ENCODE data around the gene PNPLA4.

The PNPLA4 gene

GRCh38 chrX:7927259-7928167 lies at the start of gene PNPLA4:
Gene PNPLA4 (minus strand): TSS chrX:7927413. CDS start chrX:7926119, 1,294 bp downstream.
- Histone ChIP-seq H3K27ac (no peak within 1 kb of the TSS), H3K9me3 (replicated peaks in 1 of 11) (peaks cover 8 to 13% (median 10%) of the 10 kb centered on the region in 11 experiments; a peak in 16 of 22 replicates), H3K9ac (no peak within 1 kb of the TSS), H3K27me3 (no peaks in the 10 kb centered on the region), H4K20me1 (no peaks in the 10 kb centered on the region), H3K36me3 (no peaks in the 10 kb centered on the region), H3K4me1 (no peaks in the 10 kb centered on the region), H3K4me3 (no peak within 1 kb of the TSS; a peak in 1 of 20 replicates), H3K4me2 (no peak within 1 kb of the TSS)
- no peak for TF ChIP-seq Cebpa-rat (IDR thresholded peaks at IDR 0.05)

- H3K9ac ChIP-seq, result no peak overlapping the region
- H3K4me3 ChIP-seq, result no peak overlapping the region
- H3K27me3 ChIP-seq, result no peaks in the 10 kb centered on the region
- no peaks in the 10 kb centered on the region for H3K36me3 ChIP-seq
- no peaks in the 10 kb centered on the region for H4K20me1 ChIP-seq
- no peak for TF ChIP-seq Cebpa-rat (IDR thresholded peaks at IDR 0.05)
- no peaks in the 10 kb centered on the region for H3K4me1 ChIP-seq
- peaks cover 0 to 13% (median 0%) of the 10 kb centered on the region in 11 experiments; a peak in 3 of 22 replicates for H3K9me3 ChIP-seq (replicated peaks in 1 of 11)
- no peak overlapping the region for H3K4me2 ChIP-seq
- no peak overlapping the region for H3K27ac ChIP-seq
These were observed 45.4 kb upstream of the PNPLA4 start for GRCh38 chrX:7972586-7972985.

GRCh38 chrX:7970428-7970827 lies 43.2 kb upstream of the PNPLA4 start:
- no peak overlapping the region for H3K4me2 ChIP-seq
- no peaks in the 10 kb centered on the region for H3K4me1 ChIP-seq
- no peak overlapping the region for H3K4me3 ChIP-seq
- TF ChIP-seq Cebpa-rat (IDR thresholded peaks at IDR 0.05), result no peak
- no peak overlapping the region for H3K27ac ChIP-seq
- no peaks in the 10 kb centered on the region for H4K20me1 ChIP-seq
- no peaks in the 10 kb centered on the region for H3K27me3 ChIP-seq
- peaks cover 0 to 13% (median 0%) of the 10 kb centered on the region in 11 experiments; a peak in 3 of 22 replicates for H3K9me3 ChIP-seq (replicated peaks in 1 of 11)
- no peak overlapping the region for H3K9ac ChIP-seq
- no peaks in the 10 kb centered on the region for H3K36me3 ChIP-seq

GRCh38 chrX:7965436-7965835 lies 38.2 kb upstream of the PNPLA4 start:
- H3K4me2 ChIP-seq, result no peak overlapping the region
- H3K36me3 ChIP-seq, result no peaks in the 10 kb centered on the region
- no peak for TF ChIP-seq Cebpa-rat (IDR thresholded peaks at IDR 0.05)
- peaks cover 0 to 13% (median 0%) of the 10 kb centered on the region in 11 experiments; a peak in 3 of 22 replicates for H3K9me3 ChIP-seq (replicated peaks in 1 of 11)
- H3K27ac ChIP-seq, result no peak overlapping the region
- H3K9ac ChIP-seq, result no peak overlapping the region
- H4K20me1 ChIP-seq, result no peaks in the 10 kb centered on the region
- no peaks in the 10 kb centered on the region for H3K4me1 ChIP-seq
- H3K4me3 ChIP-seq, result no peak overlapping the region
- no peaks in the 10 kb centered on the region for H3K27me3 ChIP-seq

GRCh38 chrX:7960246-7960645 lies 33.0 kb upstream of the PNPLA4 start:
- Histone ChIP-seq H3K9me3 (replicated peaks in 1 of 11) (peaks cover 15 to 21% (median 19%) of the 10 kb centered on the region in 11 experiments), H3K4me2 (no peak overlapping the region), H3K36me3 (no peaks in the 10 kb centered on the region), H3K27ac (no peak overlapping the region), H3K27me3 (no peaks in the 10 kb centered on the region), H4K20me1 (no peaks in the 10 kb centered on the region), H3K4me1 (peaks cover 0 to 8% (median 0%) of the 10 kb centered on the region in 10 experiments; a peak in 2 of 20 replicates), H3K4me3 (no peak overlapping the region), H3K9ac (no peak overlapping the region)
- no peak for TF ChIP-seq Cebpa-rat (IDR thresholded peaks at IDR 0.05)

- H3K36me3 ChIP-seq, result no peaks in the 10 kb centered on the region
- peaks cover 15 to 21% (median 19%) of the 10 kb centered on the region in 11 experiments for H3K9me3 ChIP-seq (replicated peaks in 1 of 11)
- H3K27ac ChIP-seq, result no peak overlapping the region
- no peaks in the 10 kb centered on the region for H4K20me1 ChIP-seq
- no peak overlapping the region for H3K4me3 ChIP-seq
- no peak overlapping the region for H3K9ac ChIP-seq
- no peak overlapping the region for H3K4me2 ChIP-seq
- no peaks in the 10 kb centered on the region for H3K4me1 ChIP-seq
- no peaks in the 10 kb centered on the region for H3K27me3 ChIP-seq
- no peak for TF ChIP-seq Cebpa-rat (IDR thresholded peaks at IDR 0.05)
These were observed 26.2 kb upstream of the PNPLA4 start for GRCh38 chrX:7953446-7953845.

- Histone ChIP-seq H3K36me3 (no peaks in the 10 kb centered on the region), H4K20me1 (no peaks in the 10 kb centered on the region), H3K9me3 (replicated peaks in 1 of 11) (no peaks in the 10 kb centered on the region), H3K27ac (no peak overlapping the region), H3K27me3 (no peaks in the 10 kb centered on the region), H3K4me1 (no peaks in the 10 kb centered on the region), H3K4me3 (no peak overlapping the region), H3K9ac (no peak overlapping the region), H3K4me2 (no peak overlapping the region)
- no peak for TF ChIP-seq Cebpa-rat (IDR thresholded peaks at IDR 0.05)
These were observed 23.7 kb upstream of the PNPLA4 start for GRCh38 chrX:7950865-7951264.

GRCh38 chrX:7948483-7948882 lies 21.3 kb upstream of the PNPLA4 start:
- no peaks in the 10 kb centered on the region for H3K9me3 ChIP-seq (replicated peaks in 1 of 11)
- no peaks in the 10 kb centered on the region for H3K36me3 ChIP-seq
- H3K4me2 ChIP-seq, result no peak overlapping the region
- H3K4me3 ChIP-seq, result no peak overlapping the region
- no peak overlapping the region for H3K27ac ChIP-seq
- no peak for TF ChIP-seq Cebpa-rat (IDR thresholded peaks at IDR 0.05)
- no peaks in the 10 kb centered on the region for H3K4me1 ChIP-seq
- no peaks in the 10 kb centered on the region for H4K20me1 ChIP-seq
- H3K9ac ChIP-seq, result no peak overlapping the region
- H3K27me3 ChIP-seq, result no peaks in the 10 kb centered on the region

- Histone ChIP-seq H3K4me2 (no peak overlapping the region), H3K9ac (no peak overlapping the region), H3K4me1 (no peaks in the 10 kb centered on the region), H3K9me3 (replicated peaks in 1 of 11) (no peaks in the 10 kb centered on the region), H4K20me1 (no peaks in the 10 kb centered on the region), H3K27me3 (no peaks in the 10 kb centered on the region), H3K27ac (no peak overlapping the region), H3K36me3 (no peaks in the 10 kb centered on the region), H3K4me3 (no peak overlapping the region)
- no peak for TF ChIP-seq Cebpa-rat (IDR thresholded peaks at IDR 0.05)
These were observed 19.7 kb upstream of the PNPLA4 start for GRCh38 chrX:7946960-7947359.

All from BLaER1 treated with 17β-estradiol and CSF1 and Interleukin-3, amounts not matched to agents 10 nM and 100 nM (cell line).